ENCODE results near the gene BCKDHA. TPM values are rescaled to one million over a fixed set of nuclear protein-coding genes. Genes with fewer than 3 reads are reported as not detected.
A peak's percentile ranks its signal among the peaks of the same experiment; 100 is the strongest.
"Not testable (repeated sequence)": the region's sequence is repeated elsewhere in the genome, so short reads cannot be mapped to it uniquely, and the experiment has no call there.

The BCKDHA gene
- total RNA-seq, 1 experiment from 2014 or later, result 19.4 TPM

DNA sequence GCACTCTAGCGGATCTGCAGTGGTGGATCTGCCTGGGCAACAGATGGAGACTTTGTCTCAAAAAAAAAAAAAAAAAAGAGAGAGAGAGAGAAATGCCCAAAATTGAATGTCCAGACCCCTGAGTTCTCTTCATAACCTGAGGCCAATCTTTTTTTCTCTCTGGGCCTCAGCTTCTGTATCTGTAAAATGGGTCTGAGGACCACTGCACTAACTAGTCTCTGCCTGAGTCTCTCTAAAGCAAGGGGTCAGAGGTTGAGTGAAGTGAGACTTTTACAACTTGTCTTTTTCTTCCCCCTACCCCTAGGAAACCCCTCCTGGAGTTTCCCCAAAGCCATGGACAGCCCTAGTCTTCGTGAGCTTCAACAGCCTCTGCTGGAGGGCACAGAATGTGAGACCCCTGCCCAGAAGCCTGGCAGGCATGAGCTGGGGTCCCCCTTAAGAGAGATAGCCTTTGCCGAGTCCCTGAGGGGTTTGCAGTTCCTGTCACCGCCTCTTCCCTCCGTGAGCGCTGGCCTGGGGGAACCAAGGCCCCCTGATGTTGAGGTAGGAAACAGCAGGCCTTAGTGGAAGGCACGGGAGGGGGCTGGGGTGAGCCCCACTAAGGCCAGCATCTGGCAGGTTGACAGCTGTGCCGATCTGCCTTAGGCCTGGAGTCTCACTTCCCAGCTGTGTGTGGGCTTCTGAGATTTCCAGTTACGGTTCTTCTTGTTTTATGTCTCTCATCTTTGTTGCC, 19.5 kb upstream of the BCKDHA start:
- Mint-ChIP-seq H3K4me1 (ENCODE audit: low read depth, unreplicated experiment) (no peaks in the 10 kb centered on the region), H3K36me3 (ENCODE audit: insufficient read depth, unreplicated experiment) (no peaks in the 10 kb centered on the region), H3K4me3 (ENCODE audit: unreplicated experiment) (no peak overlapping the region), H3K27ac (ENCODE audit: unreplicated experiment) (no peak overlapping the region), H3K27me3 (ENCODE audit: insufficient read depth, unreplicated experiment) (no peaks in the 10 kb centered on the region), H3K9me3 (ENCODE audit: unreplicated experiment) (no peaks in the 10 kb centered on the region)
- BruUV-seq (replicated peaks), result no TSS peak
- TF ChIP-seq, protein P1, sequence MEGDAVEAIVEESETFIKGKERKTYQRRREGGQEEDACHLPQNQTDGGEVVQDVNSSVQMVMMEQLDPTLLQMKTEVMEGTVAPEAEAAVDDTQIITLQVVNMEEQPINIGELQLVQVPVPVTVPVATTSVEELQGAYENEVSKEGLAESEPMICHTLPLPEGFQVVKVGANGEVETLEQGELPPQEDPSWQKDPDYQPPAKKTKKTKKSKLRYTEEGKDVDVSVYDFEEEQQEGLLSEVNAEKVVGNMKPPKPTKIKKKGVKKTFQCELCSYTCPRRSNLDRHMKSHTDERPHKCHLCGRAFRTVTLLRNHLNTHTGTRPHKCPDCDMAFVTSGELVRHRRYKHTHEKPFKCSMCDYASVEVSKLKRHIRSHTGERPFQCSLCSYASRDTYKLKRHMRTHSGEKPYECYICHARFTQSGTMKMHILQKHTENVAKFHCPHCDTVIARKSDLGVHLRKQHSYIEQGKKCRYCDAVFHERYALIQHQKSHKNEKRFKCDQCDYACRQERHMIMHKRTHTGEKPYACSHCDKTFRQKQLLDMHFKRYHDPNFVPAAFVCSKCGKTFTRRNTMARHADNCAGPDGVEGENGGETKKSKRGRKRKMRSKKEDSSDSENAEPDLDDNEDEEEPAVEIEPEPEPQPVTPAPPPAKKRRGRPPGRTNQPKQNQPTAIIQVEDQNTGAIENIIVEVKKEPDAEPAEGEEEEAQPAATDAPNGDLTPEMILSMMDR (IDR thresholded peaks at IDR 0.05; ENCODE audit: insufficient read depth in 1 of 2, low read depth in 1 of 2, low read length in 1 of 2, severe bottlenecking in 1 of 2, unreplicated experiment in 1 of 2), result peak in 1 of 2 experiments; percentile 21
- H3K36me3 ChIP-seq (ENCODE audit: control insufficient read depth, insufficient read depth, low read length), result no peaks in the 10 kb centered on the region
- no peaks in the 10 kb centered on the region for H3K27me3 ChIP-seq (replicated peaks; ENCODE audit: control insufficient read depth, insufficient read depth, low read length)
- no peak for DNase-seq
- ChIA-PET CTCF (no interaction called here), POLR2A (no interaction called here)
- no peaks in the 10 kb centered on the region for H3K9me3 ChIP-seq
- intact Hi-C loops (cut with micrococcal nuclease; ENCODE audit: unreplicated experiment), result no loop called here
- H3K4me1 ChIP-seq, result no peaks in the 10 kb centered on the region
- H3K4me3 ChIP-seq (ENCODE audit: low read depth, low read length), result no peak overlapping the region

DNA sequence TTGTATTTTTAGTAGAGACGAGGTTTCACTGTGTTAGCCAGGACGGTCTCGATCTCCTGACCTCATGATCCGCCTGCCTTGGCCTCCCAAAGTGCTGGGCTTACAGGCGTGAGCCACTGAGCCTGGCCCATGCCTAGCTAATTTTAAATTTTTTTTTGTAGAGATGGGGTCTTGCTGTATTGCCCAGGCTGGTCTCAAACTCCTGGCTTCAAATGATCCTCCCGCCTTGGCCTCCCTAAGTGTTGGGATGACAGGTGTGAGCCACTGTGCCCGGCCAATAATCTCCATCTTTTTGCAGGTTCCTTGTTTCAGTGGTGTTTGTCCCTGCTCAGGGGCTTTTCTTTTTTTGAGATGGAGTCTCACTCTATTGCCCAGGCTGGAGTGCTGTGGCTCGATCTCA, 16.1 kb upstream of the BCKDHA start:
- H3K4me1 Mint-ChIP-seq (ENCODE audit: low read depth, unreplicated experiment); H3K4me3 ChIP-seq (ENCODE audit: low read depth, low read length): not testable (repeated sequence)

DNA sequence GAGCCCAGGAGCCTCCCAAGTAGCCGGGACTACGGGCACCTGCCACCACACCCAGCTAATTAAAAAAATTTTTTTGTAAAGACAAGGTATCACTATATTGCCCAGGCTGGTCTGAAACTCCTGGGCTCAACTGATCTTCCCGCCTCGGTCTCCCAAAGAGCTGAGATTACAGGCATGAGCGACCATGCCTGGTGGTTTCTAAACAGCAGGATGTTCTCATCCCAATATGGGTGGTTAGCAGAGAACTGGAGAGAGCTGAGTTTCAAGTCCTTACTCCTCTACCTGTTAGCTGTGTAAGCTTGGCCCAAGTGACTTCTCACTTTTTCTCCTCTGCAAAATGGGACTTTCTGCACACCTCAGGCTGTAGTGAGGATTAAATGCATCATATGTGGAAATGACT, 13.3 kb upstream of the BCKDHA start:
- BruUV-seq (replicated peaks), result no TSS peak
- no peak overlapping the region for H3K4me3 ChIP-seq (ENCODE audit: low read depth, low read length)
- TF ChIP-seq, protein P1 (IDR thresholded peaks at IDR 0.05; ENCODE audit: insufficient read depth in 1 of 2, low read depth in 1 of 2, low read length in 1 of 2, severe bottlenecking in 1 of 2, unreplicated experiment in 1 of 2), result no peak
- no peaks in the 10 kb centered on the region for H3K4me1 Mint-ChIP-seq (ENCODE audit: low read depth, unreplicated experiment)
- peaks cover 15% of the 10 kb centered on the region for H3K36me3 Mint-ChIP-seq (ENCODE audit: insufficient read depth, unreplicated experiment)
- no peaks in the 10 kb centered on the region for H3K4me1 ChIP-seq
- no peak overlapping the region for H3K27ac Mint-ChIP-seq (ENCODE audit: unreplicated experiment)
- H3K4me3 Mint-ChIP-seq (ENCODE audit: unreplicated experiment), result no peak overlapping the region
- no peaks in the 10 kb centered on the region for H3K9me3 Mint-ChIP-seq (ENCODE audit: unreplicated experiment)
- POLR2A ChIA-PET, result no interaction called here
- CTCF ChIA-PET, result no interaction called here
- H3K27me3 ChIP-seq (replicated peaks; ENCODE audit: control insufficient read depth, insufficient read depth, low read length), result no peaks in the 10 kb centered on the region
- no peaks in the 10 kb centered on the region for H3K27me3 Mint-ChIP-seq (ENCODE audit: insufficient read depth, unreplicated experiment)
- H3K9me3 ChIP-seq, result no peaks in the 10 kb centered on the region
- DNase-seq, result no peak
- H3K36me3 ChIP-seq (ENCODE audit: control insufficient read depth, insufficient read depth, low read length), result no peaks in the 10 kb centered on the region
- intact Hi-C loops (cut with micrococcal nuclease; ENCODE audit: unreplicated experiment), result no loop called here

More for the DNA sequence above, 16.1 kb upstream of the BCKDHA start:
- H3K27ac Mint-ChIP-seq (ENCODE audit: unreplicated experiment); POLR2A ChIA-PET; H3K9me3 ChIP-seq; H3K27me3 ChIP-seq (replicated peaks; ENCODE audit: control insufficient read depth, insufficient read depth, low read length); H3K36me3 Mint-ChIP-seq (ENCODE audit: insufficient read depth, unreplicated experiment); H3K9me3 Mint-ChIP-seq (ENCODE audit: unreplicated experiment); H3K4me3 Mint-ChIP-seq (ENCODE audit: unreplicated experiment); H3K27me3 Mint-ChIP-seq (ENCODE audit: insufficient read depth, unreplicated experiment); BruUV-seq (replicated peaks); H3K4me1 ChIP-seq; H3K36me3 ChIP-seq (ENCODE audit: control insufficient read depth, insufficient read depth, low read length); DNase-seq; intact Hi-C loops (cut with micrococcal nuclease; ENCODE audit: unreplicated experiment): not testable (repeated sequence)
- CTCF ChIA-PET, result interaction anchor here (1.6 kb wide), 1 partner anchor 18 kb away, joined by 3 read pairs; no protein-coding TSS in a partner anchor
